Measurements from ENCODE around the gene EPB42.
"Not testable (repeated sequence)": the region's sequence is repeated elsewhere in the genome, so short reads cannot be mapped to it uniquely, and the experiment has no call there.

Gene EPB42

DNA sequence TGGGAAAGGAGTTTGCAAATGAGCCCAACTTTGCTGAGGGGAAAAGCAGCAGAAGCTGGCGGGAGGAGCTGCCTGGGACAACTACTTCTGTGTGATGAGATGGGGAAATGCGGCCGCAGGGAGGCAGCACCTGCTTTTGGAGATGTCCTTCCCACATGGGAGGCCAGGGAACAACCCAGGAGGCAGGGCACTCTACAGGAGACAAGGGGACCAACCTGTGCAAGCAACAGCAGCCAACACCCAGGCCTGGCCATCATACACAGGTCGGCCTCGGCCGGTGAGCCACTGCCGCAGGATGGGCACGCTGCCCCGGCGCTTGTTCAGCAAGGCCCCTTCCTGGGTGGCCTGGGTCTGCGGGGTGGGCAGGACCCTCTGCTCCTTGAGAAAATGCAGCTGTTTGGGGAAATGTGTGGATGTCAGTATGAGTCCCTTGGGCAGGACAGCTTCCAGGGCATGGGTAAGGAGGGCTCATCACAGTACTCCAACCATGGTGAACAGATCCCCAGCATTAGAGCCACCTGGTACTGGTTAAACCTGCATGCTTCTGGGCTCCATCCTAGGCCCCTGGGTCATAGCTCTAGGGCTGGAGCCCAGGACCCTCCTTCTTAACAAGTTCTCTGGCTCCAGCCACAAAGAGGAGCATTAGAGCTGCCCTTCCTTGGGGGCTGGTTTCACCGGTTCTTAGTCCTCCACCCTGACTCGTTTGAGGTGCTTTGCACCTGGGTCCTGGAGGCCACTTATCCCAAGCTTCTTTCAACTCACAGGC is 11.6 kb downstream of the EPB42 start:
- DNase-seq (ENCODE audit: insufficient read length, low spot score), result no peak
- FAIRE-seq, result no peak
- TF ChIP-seq POLR2A (IDR thresholded peaks at IDR 0.05; ENCODE audit: low read depth, low read length), result no peak

DNA sequence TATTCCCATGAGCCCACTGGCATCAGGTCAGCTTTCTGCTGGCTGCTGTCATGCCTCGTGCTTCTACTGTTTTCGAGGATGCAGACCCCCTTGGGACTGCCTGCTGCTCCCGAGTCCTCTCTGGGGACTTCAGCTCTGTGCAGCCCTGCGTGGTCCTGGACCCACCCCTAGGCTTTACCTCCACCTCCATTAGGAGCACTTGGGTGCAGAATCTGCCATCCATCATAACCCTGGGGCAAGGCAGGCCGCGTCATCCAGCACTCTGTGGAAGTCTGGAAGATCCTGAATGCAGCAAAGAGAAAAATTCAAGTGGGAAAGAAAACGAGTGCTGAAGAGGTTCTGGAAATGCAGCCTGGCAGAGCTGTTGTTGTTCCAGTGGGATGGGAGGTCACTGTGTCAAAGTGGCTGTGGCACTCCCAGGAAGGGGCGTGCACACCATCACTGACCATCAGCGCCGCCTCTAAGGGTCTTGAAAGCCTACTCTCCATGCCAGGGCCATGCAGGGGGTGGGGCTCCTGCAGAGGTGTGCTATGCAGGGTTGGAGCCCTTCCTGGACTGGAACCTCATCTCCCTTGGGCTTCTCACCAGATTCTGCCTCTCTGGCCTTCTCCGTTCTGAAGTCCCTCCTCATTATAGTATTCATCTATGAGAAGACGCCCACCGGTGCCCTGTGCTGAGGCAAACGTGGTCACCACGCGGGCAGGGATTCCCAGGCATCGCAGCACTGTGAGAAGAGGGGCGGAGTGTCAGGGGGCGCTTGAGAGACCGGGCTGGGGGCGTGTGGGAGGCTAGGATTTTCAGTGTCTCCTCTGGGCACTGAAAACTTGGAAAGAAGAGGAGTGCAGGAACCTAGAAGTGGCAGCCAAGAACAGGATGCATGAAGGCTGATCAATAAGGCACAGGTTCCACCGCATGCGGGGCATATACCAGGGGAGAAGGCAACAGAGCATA is 12.5 kb downstream of the EPB42 start:
- no peak for FAIRE-seq
- DNase-seq (ENCODE audit: insufficient read length, low spot score), result no peak
- TF ChIP-seq SPI1 (IDR thresholded peaks at IDR 0.05; ENCODE audit: low read depth, low read length), result no peak
- no peak for TF ChIP-seq PAX5 (IDR thresholded peaks at IDR 0.05; ENCODE audit: insufficient read depth, low read length, severe bottlenecking)
- TF ChIP-seq TAF1 (IDR thresholded peaks at IDR 0.05; ENCODE audit: low read depth, low read length), result no peak
- TF ChIP-seq POLR2A (IDR thresholded peaks at IDR 0.05; ENCODE audit: low read depth, low read length), result no peak
- no peak for TF ChIP-seq POLR2AphosphoS5 (IDR thresholded peaks at IDR 0.05; ENCODE audit: low read depth, low read length)
- no peak for TF ChIP-seq POU2F2 (IDR thresholded peaks at IDR 0.05; ENCODE audit: low read depth, low read length)

DNA sequence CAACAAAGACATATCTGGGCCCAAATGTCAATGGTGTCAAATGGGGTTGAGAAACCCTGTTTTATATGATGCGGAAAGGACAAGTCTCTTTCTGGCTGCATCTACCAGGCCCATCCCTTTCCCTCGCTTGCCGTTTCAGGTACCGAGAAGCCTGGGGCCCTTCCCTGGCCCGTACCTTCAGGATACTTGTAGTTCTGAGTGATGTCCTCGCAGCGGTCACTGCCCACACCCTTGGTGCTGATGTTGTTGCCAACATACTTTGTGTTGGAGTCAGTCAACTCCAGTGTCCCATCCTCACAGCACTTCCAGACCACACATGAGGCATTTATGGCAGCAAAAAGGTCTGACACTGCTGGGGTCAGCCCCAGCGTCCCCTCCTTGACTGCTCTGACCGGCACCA is 13.8 kb downstream of the EPB42 start:
- FAIRE-seq (no peak), DNase-seq (ENCODE audit: insufficient read length, low spot score) (no peak)
- TF ChIP-seq SPI1 (IDR thresholded peaks at IDR 0.05; ENCODE audit: low read depth, low read length), result no peak
- no peak for TF ChIP-seq POLR2A (IDR thresholded peaks at IDR 0.05; ENCODE audit: low read depth, low read length)
- TF ChIP-seq POU2F2 (IDR thresholded peaks at IDR 0.05; ENCODE audit: low read depth, low read length), result no peak
- TF ChIP-seq POLR2AphosphoS5 (IDR thresholded peaks at IDR 0.05; ENCODE audit: low read depth, low read length), result no peak
- no peak for TF ChIP-seq PAX5 (IDR thresholded peaks at IDR 0.05; ENCODE audit: insufficient read depth, low read length, severe bottlenecking)
- TF ChIP-seq TAF1 (IDR thresholded peaks at IDR 0.05; ENCODE audit: low read depth, low read length), result no peak

DNA sequence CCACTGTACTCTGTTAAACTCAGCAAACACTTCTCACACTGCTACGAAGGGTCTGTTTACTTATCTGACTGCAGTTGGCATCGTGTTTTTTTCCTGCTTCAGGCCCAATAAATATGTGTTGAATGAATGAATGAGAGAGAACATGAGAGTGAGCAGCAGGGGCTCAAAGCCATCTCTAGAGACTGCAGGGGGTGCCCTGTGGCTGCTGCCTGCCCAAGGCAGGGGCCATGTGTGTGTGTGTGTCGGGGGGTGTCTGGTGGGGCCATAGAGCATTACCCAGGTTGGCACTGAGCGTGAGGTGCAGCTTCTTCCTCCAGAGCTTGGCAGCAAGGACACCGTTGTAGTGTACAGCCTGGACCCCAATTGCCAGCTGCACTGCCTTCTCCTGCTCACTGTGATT is 14.8 kb downstream of the EPB42 start:
- DNase-seq (ENCODE audit: insufficient read length, low spot score) (no peak), FAIRE-seq (no peak)
- TF ChIP-seq POU2F2 (IDR thresholded peaks at IDR 0.05; ENCODE audit: low read depth, low read length) (no peak), PAX5 (IDR thresholded peaks at IDR 0.05; ENCODE audit: insufficient read depth, low read length, severe bottlenecking) (no peak), TAF1 (IDR thresholded peaks at IDR 0.05; ENCODE audit: low read depth, low read length) (no peak), POLR2AphosphoS5 (IDR thresholded peaks at IDR 0.05; ENCODE audit: low read depth, low read length) (no peak), POLR2A (IDR thresholded peaks at IDR 0.05; ENCODE audit: low read depth, low read length) (no peak), SPI1 (IDR thresholded peaks at IDR 0.05; ENCODE audit: low read depth, low read length) (no peak)

DNA sequence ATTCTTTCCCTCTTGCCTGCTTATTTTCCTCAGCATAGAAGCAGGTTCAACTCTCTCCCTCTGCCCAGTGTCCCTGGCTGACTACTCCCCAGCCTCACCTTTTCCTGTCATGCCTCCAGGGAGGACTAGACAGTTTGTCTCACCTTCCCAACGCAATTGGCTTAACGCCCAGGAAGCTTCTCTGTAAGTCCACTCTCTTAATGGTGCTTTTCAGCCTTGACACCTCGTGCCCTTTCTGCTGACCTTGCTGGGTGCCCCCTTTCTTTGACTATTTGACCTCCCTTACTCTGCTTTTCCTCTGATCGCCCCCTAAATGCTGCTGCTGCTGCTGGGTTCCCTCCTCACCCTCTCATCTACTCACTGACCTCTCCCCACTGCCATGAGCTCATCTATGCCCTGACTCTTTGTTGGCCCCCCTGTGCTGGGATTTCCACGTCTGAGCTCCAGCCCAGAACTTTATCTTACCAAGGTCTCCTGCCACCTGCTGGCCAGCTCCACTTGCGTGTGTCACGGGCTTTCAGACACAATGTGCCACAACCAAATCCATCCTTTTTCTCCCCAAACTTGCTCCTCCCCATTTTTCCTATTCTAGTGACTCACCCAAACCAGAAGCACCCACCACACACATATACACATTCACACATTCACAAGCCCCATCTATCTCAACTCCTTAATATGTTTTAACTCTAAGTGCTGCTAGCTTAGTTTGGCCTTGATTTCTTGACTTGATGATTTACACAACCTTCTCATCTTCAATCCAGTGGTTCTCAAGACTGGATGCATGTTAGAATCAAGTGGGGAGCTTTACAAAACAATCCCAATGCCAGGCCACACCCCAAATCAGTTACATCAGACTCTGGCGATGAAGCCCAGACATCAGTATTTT is 16.6 kb downstream of the EPB42 start:
- TF ChIP-seq POLR2A (IDR thresholded peaks at IDR 0.05; ENCODE audit: low read depth, low read length) (no peak), PAX5 (IDR thresholded peaks at IDR 0.05; ENCODE audit: insufficient read depth, low read length, severe bottlenecking) (no peak), TAF1 (IDR thresholded peaks at IDR 0.05; ENCODE audit: low read depth, low read length) (no peak), SPI1 (IDR thresholded peaks at IDR 0.05; ENCODE audit: low read depth, low read length) (no peak), POLR2AphosphoS5 (IDR thresholded peaks at IDR 0.05; ENCODE audit: low read depth, low read length) (no peak), POU2F2 (IDR thresholded peaks at IDR 0.05; ENCODE audit: low read depth, low read length) (no peak)
- peak; percentile 39 for DNase-seq (ENCODE audit: insufficient read length, low spot score)
- FAIRE-seq, result peak; percentile 90

DNA sequence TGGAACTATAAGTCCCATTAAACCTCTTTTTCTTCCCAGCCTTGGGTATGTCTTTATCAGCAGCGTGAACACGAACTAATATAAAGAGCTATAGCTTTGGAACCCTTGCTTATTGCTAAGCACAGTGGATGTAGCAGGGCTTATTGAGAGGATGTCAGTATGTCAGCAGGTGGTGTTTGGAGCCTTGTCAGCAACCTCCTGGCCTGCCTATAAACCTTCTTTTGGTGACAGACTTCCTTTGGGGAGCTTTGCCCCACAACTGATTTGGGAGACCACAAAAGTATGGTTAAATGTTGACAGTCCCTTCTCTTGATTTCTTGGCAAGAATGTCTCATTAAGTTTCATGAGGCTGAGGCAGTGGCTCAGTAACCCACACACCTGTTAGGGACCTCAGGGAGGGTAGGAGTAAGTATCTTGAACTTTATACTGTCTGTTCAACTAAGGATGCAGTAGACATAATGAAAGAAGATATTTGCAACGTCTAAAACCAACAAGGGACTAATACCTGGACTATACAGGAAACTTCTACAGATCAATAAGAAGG is 20.8 kb downstream of the EPB42 start:
- DNase-seq (ENCODE audit: insufficient read length, low spot score) (no peak), FAIRE-seq (no peak)
- TF ChIP-seq POU2F2 (IDR thresholded peaks at IDR 0.05; ENCODE audit: low read depth, low read length) (no peak), TAF1 (IDR thresholded peaks at IDR 0.05; ENCODE audit: low read depth, low read length) (no peak)

DNA sequence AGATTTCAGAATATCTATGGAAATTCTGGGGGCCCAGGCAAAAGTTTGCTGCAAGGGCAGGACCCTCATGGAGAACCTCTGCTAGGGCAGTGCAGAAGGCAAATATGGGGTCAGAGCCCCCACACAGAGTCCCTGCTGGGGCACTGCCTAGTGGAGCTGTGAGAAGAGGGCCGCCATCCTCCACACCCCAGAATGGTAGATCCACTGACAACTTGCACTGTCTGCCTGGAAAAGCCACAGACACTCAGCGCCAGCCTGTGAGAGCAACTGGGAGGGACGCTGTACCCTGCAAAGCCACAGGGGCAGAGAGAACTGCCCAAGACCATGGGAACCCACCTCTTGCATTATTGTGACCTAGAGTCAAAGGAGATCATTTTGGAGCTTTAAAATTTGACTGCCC is 21.8 kb downstream of the EPB42 start:
- no peak for TF ChIP-seq TAF1 (IDR thresholded peaks at IDR 0.05; ENCODE audit: low read depth, low read length)
- no peak for TF ChIP-seq PAX5 (IDR thresholded peaks at IDR 0.05; ENCODE audit: insufficient read depth, low read length, severe bottlenecking)
- TF ChIP-seq SPI1 (IDR thresholded peaks at IDR 0.05; ENCODE audit: low read depth, low read length), result no peak
- TF ChIP-seq POLR2AphosphoS5 (IDR thresholded peaks at IDR 0.05; ENCODE audit: low read depth, low read length), result no peak
- TF ChIP-seq POLR2A (IDR thresholded peaks at IDR 0.05; ENCODE audit: low read depth, low read length), result no peak
- no peak for TF ChIP-seq POU2F2 (IDR thresholded peaks at IDR 0.05; ENCODE audit: low read depth, low read length)
- DNase-seq (ENCODE audit: insufficient read length, low spot score) (no peak), FAIRE-seq (no peak)

DNA sequence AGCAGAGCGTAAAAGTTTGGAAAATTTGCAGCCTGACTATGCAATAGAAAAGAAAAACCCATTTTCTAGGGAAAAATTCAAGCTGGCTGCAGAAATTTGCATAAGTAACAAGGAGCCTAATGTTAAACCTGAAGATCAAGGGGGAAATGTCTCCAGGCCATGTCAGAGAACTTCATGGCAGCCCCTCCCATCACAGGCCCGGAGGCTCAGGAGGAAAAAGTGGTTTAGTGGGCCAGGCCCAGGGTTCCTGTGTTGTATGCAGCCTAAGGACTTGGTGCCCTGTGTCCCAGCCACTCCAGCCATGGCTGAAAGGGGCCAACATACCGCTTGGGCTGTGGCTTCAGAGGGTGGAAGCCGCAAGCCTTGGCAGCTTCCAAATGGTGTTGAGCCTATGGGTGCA is 22.3 kb downstream of the EPB42 start:
- DNase-seq (ENCODE audit: insufficient read length, low spot score); FAIRE-seq: not testable (repeated sequence)

DNA sequence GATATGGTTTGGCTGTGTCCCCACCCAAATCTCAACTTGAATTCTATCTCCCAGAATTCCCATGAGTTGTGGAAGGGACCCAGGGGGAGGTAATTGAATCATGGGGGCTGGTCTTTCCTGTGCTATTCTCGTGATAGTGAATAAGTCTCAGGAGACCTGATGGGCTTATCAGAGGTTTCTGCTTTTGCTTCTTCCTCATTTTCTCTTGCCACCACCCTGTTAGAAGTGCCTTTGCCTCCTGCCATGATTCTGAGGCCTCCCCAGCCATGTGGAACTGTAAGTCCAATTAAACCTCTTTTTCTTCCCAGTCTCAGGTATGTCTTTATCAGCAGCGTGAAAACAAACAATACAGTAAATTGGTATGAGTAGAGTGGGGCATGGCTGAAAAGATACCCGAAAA is 23.0 kb downstream of the EPB42 start:
- DNase-seq (ENCODE audit: insufficient read length, low spot score); FAIRE-seq: not testable (repeated sequence)

All from GM12891 (cell line).